Osteoblast (primary cell): ENCODE measurements around the gene ZC3HAV1L. TPM values are rescaled to one million over a fixed set of nuclear protein-coding genes. Genes with fewer than 3 reads are reported as not detected.
"Not testable (repeated sequence)": the region's sequence is repeated elsewhere in the genome, so short reads cannot be mapped to it uniquely, and the experiment has no call there.

Source experiments
- DNase-seq: peaks from one replicate; pipeline ENCODE4 v3.0.0; 2011; ENCODE audit warnings: low spot score, mixed read lengths; ENCODE audit not compliant: insufficient read length; ENCODE audit errors: missing footprints
- H2AFZ ChIP-seq: 2 replicates; pipeline ENCODE4 v1.6.0; 2011; ENCODE audit warnings: mild to moderate bottlenecking, low read length
- H3K27ac ChIP-seq: 2 replicates; pipeline ENCODE4 v1.5.1; 2011; ENCODE audit warnings: mild to moderate bottlenecking, low read depth, low read length, moderate library complexity
- H3K27me3 ChIP-seq: 2 replicates; pipeline ENCODE4 v1.6.0; 2012; ENCODE audit warnings: mild to moderate bottlenecking, control low read depth, inconsistent platforms, low read length, moderate library complexity; ENCODE audit not compliant: insufficient read depth
- H3K36me3 ChIP-seq: 2 replicates; pipeline ENCODE4 v1.5.1; 2011; ENCODE audit warnings: mild to moderate bottlenecking, low read length, control low read depth, moderate library complexity; ENCODE audit not compliant: insufficient read depth
- H3K4me1 ChIP-seq: 2 replicates; pipeline ENCODE4 v1.5.1; 2011; ENCODE audit warnings: mild to moderate bottlenecking, low read length, control low read depth, moderate library complexity; ENCODE audit not compliant: insufficient read depth
- H3K4me2 ChIP-seq: 2 replicates; pipeline ENCODE4 v1.6.0; 2011; ENCODE audit warnings: mild to moderate bottlenecking, low read length; ENCODE audit not compliant: insufficient read depth
- H3K4me3 ChIP-seq: fragments of 200-600 bp; sonication (generic); 3 replicates; pipeline ENCODE4 v1.5.1; 2012; ENCODE audit warnings: mild to moderate bottlenecking, low read length, inconsistent platforms; ENCODE audit not compliant: insufficient read depth
- H3K79me2 ChIP-seq: 2 replicates; pipeline ENCODE4 v1.6.0; 2012; ENCODE audit warnings: mild to moderate bottlenecking, low read length, control low read depth, inconsistent platforms; ENCODE audit not compliant: insufficient read depth
- H3K9me3 ChIP-seq: 2 replicates; pipeline ENCODE4 v1.5.1; 2011; ENCODE audit warnings: low read depth, low read length, control low read depth
- H4K20me1 ChIP-seq: 2 replicates; pipeline ENCODE4 v1.6.0; 2012; ENCODE audit warnings: mild to moderate bottlenecking, low read length, control low read depth; ENCODE audit not compliant: insufficient read depth
- total RNA-seq: library from RNA; depleted of rRNA; stranded (reverse); fragments of >200 nt; gene quantifications from 2 replicates; pipeline ENCODE4 v1.2.3, GENCODE V29; 2012
- TF ChIP-seq, protein P1 (sequence below): IDR thresholded peaks from 2 replicates; pipeline ENCODE4 v1.5.1; 2011; ENCODE audit warnings: mild to moderate bottlenecking, low read depth, low read length, moderate library complexity; ENCODE audit errors: extremely low read depth

Gene ZC3HAV1L
- total RNA-seq, 1 donor: 17.4 TPM

DNA sequence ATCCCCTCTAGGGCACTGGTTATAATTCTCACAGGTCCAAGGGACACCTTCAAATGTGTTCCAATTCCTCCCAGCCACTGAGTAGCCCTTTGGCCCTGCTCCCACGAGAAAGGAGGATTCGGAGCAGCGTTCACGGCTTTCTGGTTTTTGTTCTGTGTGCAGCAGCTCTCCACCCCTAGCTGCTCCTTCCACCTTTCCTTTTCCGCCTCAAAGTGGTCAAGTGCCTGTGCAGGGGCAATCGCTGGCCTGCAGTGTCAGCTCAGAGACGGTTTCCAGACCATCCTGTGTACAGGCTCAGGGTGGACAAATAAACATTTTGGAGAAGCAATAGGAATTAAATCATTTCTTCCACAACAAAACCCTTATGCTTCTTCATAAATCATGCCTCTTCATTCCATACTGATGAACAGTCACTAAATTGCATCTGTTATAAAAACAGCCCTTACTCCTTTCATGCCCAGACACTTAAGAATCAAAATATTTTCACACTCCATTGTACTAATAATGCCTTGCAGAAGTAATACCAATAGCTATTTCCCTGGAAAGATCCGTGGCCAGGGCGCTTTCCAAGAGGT is 55.8 kb downstream of the ZC3HAV1L start:
- no peak for DNase-seq
- Histone ChIP-seq H3K4me2 (peak overlapping the region; percentile 89), H3K27ac (no peak overlapping the region), H3K4me3 (peak overlapping the region; percentile 75), H3K9me3 (no peaks in the 10 kb centered on the region), H3K36me3 (no peaks in the 10 kb centered on the region), H3K79me2 (peaks cover 22% of the 10 kb centered on the region), H3K4me1 (peaks cover 9% of the 10 kb centered on the region), H4K20me1 (peaks cover 20% of the 10 kb centered on the region), H2AFZ (peak overlapping the region; percentile 86), H3K27me3 (no peaks in the 10 kb centered on the region)
- TF ChIP-seq, protein P1, sequence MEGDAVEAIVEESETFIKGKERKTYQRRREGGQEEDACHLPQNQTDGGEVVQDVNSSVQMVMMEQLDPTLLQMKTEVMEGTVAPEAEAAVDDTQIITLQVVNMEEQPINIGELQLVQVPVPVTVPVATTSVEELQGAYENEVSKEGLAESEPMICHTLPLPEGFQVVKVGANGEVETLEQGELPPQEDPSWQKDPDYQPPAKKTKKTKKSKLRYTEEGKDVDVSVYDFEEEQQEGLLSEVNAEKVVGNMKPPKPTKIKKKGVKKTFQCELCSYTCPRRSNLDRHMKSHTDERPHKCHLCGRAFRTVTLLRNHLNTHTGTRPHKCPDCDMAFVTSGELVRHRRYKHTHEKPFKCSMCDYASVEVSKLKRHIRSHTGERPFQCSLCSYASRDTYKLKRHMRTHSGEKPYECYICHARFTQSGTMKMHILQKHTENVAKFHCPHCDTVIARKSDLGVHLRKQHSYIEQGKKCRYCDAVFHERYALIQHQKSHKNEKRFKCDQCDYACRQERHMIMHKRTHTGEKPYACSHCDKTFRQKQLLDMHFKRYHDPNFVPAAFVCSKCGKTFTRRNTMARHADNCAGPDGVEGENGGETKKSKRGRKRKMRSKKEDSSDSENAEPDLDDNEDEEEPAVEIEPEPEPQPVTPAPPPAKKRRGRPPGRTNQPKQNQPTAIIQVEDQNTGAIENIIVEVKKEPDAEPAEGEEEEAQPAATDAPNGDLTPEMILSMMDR: no peak

DNA sequence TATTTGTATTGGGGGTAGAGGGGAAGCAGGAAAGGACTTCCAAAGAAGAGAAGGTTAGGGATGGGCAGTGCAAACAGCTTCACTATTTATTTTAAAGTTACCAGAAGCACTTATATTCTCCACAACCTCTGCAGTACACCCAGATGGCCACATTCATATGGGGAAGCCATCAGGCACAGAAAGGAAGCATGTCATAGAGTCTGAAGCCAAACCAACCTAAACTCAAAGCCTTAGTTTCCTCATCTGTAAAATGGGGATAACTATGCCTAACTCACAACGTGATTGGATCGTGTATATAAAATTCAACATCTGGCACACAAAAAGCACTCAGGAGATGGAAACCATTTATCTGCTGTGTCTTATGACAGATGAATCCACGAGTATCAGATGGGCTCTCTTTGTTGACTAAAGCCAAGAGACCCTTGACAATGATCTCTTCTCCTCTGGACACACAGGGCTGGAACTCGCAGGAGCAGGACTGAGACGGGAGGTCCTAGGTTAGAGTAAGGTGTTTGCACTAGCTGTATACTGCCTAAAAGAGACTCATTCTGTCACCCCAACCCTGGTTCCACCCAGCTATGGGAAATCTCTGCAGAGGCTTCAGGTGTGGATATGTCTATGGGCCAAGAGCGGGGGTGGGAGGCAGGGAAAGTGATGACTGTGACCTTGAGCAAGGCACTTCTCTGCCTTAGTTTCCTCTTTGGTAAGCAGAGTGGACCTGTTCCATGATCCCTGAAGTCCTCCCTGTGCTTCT is 56.4 kb downstream of the ZC3HAV1L start:
- H3K4me1 ChIP-seq: peaks cover 9% of the 10 kb centered on the region
- peak; percentile 91 for DNase-seq
- no peaks in the 10 kb centered on the region for H3K27me3 ChIP-seq
- peaks cover 20% of the 10 kb centered on the region for H4K20me1 ChIP-seq
- peaks cover 22% of the 10 kb centered on the region for H3K79me2 ChIP-seq
- H3K4me3 ChIP-seq: peak overlapping the region; percentile 75
- no peak overlapping the region for H3K27ac ChIP-seq
- H3K4me2 ChIP-seq: peak overlapping the region; percentile 89
- TF ChIP-seq, protein P1: peak; percentile 19
- no peak overlapping the region for H2AFZ ChIP-seq
- H3K9me3 ChIP-seq: no peaks in the 10 kb centered on the region
- no peaks in the 10 kb centered on the region for H3K36me3 ChIP-seq

DNA sequence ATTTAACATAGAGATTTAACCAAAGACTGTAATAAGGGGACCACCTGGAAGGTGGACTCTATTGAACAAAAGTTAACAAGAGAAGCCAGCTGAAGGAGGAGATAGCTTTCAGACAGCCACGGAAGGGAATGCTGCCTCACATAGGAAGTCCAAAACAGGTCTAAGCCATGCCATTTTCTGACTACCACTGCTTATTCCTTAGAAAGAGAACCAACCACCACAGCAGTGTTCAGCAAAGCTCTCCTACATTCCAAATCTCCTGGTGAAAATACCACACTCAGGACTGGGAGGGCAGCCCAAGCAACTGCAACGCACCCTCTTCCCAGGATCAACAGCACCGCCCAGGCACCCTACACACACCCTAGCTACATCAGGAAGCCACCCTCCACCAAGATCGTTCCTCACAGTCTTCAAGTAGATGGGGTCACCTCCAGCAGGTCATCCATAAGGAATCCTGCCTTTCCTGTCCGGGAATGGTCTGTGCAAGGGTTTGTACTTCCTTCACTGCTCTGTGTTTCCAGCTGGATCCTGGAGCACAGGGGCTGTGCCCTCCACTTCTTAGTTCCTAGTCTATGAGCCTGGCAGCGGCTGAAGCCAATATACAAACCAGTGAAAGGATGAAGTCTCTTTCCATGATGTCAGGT is 57.2 kb downstream of the ZC3HAV1L start:
- Histone ChIP-seq H3K4me2 (no peak overlapping the region), H4K20me1 (peaks cover 20% of the 10 kb centered on the region), H3K9me3 (no peaks in the 10 kb centered on the region), H3K27ac (no peak overlapping the region), H3K4me3 (no peak overlapping the region), H2AFZ (no peak overlapping the region), H3K4me1 (peaks cover 9% of the 10 kb centered on the region), H3K27me3 (no peaks in the 10 kb centered on the region), H3K36me3 (no peaks in the 10 kb centered on the region), H3K79me2 (peaks cover 22% of the 10 kb centered on the region)
- DNase-seq: no peak
- TF ChIP-seq, protein P1: no peak

DNA sequence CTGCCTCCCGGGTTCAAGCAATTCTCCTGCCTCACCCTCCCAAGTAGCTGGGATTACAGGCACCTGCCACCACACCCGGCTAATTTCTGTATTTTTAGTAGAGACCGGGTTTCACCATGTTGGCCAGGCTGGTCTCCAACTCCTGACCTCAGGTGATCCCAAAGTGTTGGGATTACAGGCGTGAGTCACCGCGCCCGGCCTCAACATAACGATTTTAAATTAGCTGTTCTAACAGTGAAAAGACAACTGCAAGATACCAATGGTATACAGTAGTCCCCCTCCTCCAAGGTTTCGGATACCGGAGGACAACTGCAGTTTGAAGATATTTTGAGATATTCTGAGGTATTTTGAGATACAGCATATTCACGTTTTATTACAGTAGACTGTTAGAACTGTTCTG is 59.7 kb downstream of the ZC3HAV1L start:
- not testable (repeated sequence) for DNase-seq, H3K4me1 ChIP-seq, H3K4me2 ChIP-seq, H3K9me3 ChIP-seq, H3K27ac ChIP-seq, H3K36me3 ChIP-seq, H3K27me3 ChIP-seq, H2AFZ ChIP-seq, H3K4me3 ChIP-seq
- peaks cover 29% of the 10 kb centered on the region for H4K20me1 ChIP-seq
- H3K79me2 ChIP-seq: peaks cover 26% of the 10 kb centered on the region

Other genes starting within 250 kb of the ZC3HAV1L start
- gene TMEM213, start 238.0 kb downstream of the ZC3HAV1L start, total RNA-seq: not detected in 2 replicates
- gene ATP6V0A4, start 237.8 kb downstream of the ZC3HAV1L start, total RNA-seq: under 0.01 TPM in 2 replicates
- 2.9 and 3.3 TPM in 2 replicates for gene KIAA1549, start 54.7 kb downstream of the ZC3HAV1L start, total RNA-seq
- 42.4 and 44.5 TPM in 2 replicates for gene ZC3HAV1, start 73.7 kb upstream of the ZC3HAV1L start, total RNA-seq
- gene UBN2, start 195.2 kb upstream of the ZC3HAV1L start, total RNA-seq: 9.8 and 10.0 TPM in 2 replicates